Measurements from ENCODE around the gene HSD11B1L.

DNA sequence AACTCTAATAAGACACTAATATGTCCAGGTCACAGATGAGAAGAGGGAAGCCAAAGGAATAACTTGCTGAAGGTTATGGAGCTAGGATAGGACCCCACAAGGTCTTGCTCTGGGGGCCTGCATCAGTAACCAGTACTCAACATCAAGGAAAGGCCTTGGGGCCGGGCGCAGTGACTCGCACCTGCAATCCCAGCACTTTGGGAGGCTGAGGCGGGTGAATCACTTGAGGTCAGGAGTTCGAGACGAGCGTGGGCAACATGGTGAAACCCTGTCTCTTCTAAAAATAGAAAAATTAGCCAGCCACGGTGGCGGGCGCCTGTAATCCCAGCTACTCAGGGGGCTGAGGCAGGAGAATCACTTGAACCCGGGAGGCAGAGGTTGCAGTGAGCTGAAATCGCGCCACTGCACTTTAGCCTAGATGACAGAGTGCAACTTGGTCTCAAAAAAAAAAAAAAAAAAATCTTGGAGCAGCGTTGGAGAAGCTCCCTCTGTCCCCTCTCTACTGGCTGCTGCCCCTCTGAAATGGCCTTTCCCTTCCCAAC, 37.3 kb downstream of the HSD11B1L start:
- no peak for TF ChIP-seq POLR2A (IDR thresholded peaks at IDR 0.05)
- TF ChIP-seq, protein P1, sequence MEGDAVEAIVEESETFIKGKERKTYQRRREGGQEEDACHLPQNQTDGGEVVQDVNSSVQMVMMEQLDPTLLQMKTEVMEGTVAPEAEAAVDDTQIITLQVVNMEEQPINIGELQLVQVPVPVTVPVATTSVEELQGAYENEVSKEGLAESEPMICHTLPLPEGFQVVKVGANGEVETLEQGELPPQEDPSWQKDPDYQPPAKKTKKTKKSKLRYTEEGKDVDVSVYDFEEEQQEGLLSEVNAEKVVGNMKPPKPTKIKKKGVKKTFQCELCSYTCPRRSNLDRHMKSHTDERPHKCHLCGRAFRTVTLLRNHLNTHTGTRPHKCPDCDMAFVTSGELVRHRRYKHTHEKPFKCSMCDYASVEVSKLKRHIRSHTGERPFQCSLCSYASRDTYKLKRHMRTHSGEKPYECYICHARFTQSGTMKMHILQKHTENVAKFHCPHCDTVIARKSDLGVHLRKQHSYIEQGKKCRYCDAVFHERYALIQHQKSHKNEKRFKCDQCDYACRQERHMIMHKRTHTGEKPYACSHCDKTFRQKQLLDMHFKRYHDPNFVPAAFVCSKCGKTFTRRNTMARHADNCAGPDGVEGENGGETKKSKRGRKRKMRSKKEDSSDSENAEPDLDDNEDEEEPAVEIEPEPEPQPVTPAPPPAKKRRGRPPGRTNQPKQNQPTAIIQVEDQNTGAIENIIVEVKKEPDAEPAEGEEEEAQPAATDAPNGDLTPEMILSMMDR (IDR thresholded peaks at IDR 0.05): no peak

Data from body of pancreas (tissue), 4 donors.